Heart right ventricle (tissue), 16 donors: Measurements from ENCODE around the gene TNK2. TPM values are rescaled to one million over a fixed set of nuclear protein-coding genes. Genes with fewer than 3 reads are reported as not detected.
"Not testable (repeated sequence)": the region's sequence is repeated elsewhere in the genome, so short reads cannot be mapped to it uniquely, and the experiment has no call there.

Experiments
- ATAC-seq, 8 donors: fragments of 200-7000 bp; cut with Tn5 transposase; one replicate each; pipeline ENCODE4 v1.9.1; 2020; ENCODE audit warnings: mild to moderate bottlenecking in 8 of 8, moderate library complexity in 8 of 8, moderate number of reproducible peaks in 1 of 8
- DNase-seq, 2 donors: peaks; one replicate each; pipeline ENCODE4 v3.0.0-alpha.2; 2020
- H3K27ac ChIP-seq, 10 donors: fragments of 200-600 bp; sonication (generic) in 2 of 10; one replicate each; pipeline versions ENCODE4 v1.5.0 to v1.8.0; 2020 to 2022; ENCODE audit warnings: mild to moderate bottlenecking in 3 of 10
- H3K27me3 ChIP-seq, 7 donors: fragments of 200-600 bp; one replicate each; pipeline ENCODE4 v1.8.0; 2021 to 2022; ENCODE audit warnings: mild to moderate bottlenecking in 2 of 7
- H3K36me3 ChIP-seq, 9 donors: fragments of 200-600 bp; sonication (generic) in 1 of 9; one replicate each; pipeline versions ENCODE4 v1.5.0 to v1.8.0; 2020 to 2022; ENCODE audit warnings: mild to moderate bottlenecking in 2 of 9
- H3K4me1 ChIP-seq, 9 donors: fragments of 200-600 bp; sonication (generic) in 1 of 9; one replicate each; pipeline versions ENCODE4 v1.5.0 to v1.8.0; 2020 to 2022; ENCODE audit warnings: mild to moderate bottlenecking in 4 of 9
- H3K4me3 ChIP-seq, 10 donors: fragments of 200-600 bp; sonication (generic) in 2 of 10; one replicate each; pipeline versions ENCODE4 v1.5.0 to v1.8.0; 2020 to 2022; ENCODE audit warnings: mild to moderate bottlenecking in 7 of 10, moderate library complexity in 2 of 10
- H3K9me3 ChIP-seq, 11 donors: fragments of 200-600 bp in 10 of 11; sonication (generic) in 2 of 11; one replicate each; pipeline versions ENCODE4 v1.5.0 to v1.8.0; 2013 to 2022; ENCODE audit warnings: mild to moderate bottlenecking in 2 of 11, control low read depth in 1 of 11, moderate library complexity in 1 of 11
- WGBS, 2 donors: extraction: QIAGEN DNeasy Blood & Tissue Kit; methylation state at CpG; one replicate each; pipeline ENCODE4 v1.1.7; 2013; ENCODE audit warnings: inconsistent platforms in 1 of 2; 5-methylcytosine and 5-hydroxymethylcytosine counted together
- intact Hi-C, 10 donors: fragments of 100-400 bp; cut with DNase I; formaldehyde crosslinking; loops; one replicate each; pipeline versions ENCODE4 v1.11.1 to v1.14.2; 2022
- polyA plus RNA-seq, 2 donors: library from polyadenylated mRNA; stranded (reverse); fragments of 200-250 nt; gene quantifications; one replicate each; pipeline ENCODE4 v1.2.3, GENCODE V29; 2013
- total RNA-seq, 10 donors: library from RNA; stranded (reverse); fragmentation: NEBNext Ultra II Directional in 3 of 10; extraction: Animal tissue kit (Norgen Biotek cat#: 25700) in 3 of 10; gene quantifications; one replicate each; pipeline versions ENCODE4 v1.2.1 to v1.2.4, GENCODE V29; 2021 to 2023
- TF ChIP-seq, protein P1 (sequence below), 9 donors: fragments of 200-600 bp; sonication (generic) in 2 of 9; IDR thresholded peaks; one replicate each; pipeline versions ENCODE4 v1.5.0 to v1.8.0; 2021 to 2022; ENCODE audit warnings: antibody characterized with exemption in 9 of 9, mild to moderate bottlenecking in 5 of 9, moderate library complexity in 1 of 9
- donor health status: Arrhythmogenic right ventricular cardiomyopathy.
- donor health status: ischemic (EF 13 %, LVEDD 7.1; RV severe dilation, severe dysfunction).
- donor health status: healthy with polysubstance abuse.
- donor health status: DM: no; HTN: yes; CAD: no.
- donor health status: DM: no; HTN: no; CAD: no.
- donor health status: ischemic (EF 25% LVEDD 6.9; RV normal size, moderate dysfunction).
- donor health status: ischemic (EF 25% LVEDD 5.7; RV mildly dilated, moderate dysfunction).
- donor health status: healthy.
- donor health status: DM: yes; HTN: yes; CAD: no.
- donor health status: Ischemic cardiomyopathy.
- donor health status: ischemic (EF 35%, LVEDD 5.7; RV mildly dilated, moderate dysfunction).
- donor health status: nonischemic (EF 11% LVEDD 7.7; RV severe dilation, severe dysfunction).
- donor health status: DM: yes; HTN: yes; CAD: no.
- donor health status: PGD.
- donor health status: ischemic (EF 29% LVEDD 5.4; RV normal size, mild dysfunction).
- donor health status: nonischemic (EF 23%, LVEDD 6.1; RV moderate dilation, normal function).

The TNK2 gene
- total and polyA plus RNA-seq, 12 donors = 17.6 to 48.3 (median 32.5) TPM

DNA sequence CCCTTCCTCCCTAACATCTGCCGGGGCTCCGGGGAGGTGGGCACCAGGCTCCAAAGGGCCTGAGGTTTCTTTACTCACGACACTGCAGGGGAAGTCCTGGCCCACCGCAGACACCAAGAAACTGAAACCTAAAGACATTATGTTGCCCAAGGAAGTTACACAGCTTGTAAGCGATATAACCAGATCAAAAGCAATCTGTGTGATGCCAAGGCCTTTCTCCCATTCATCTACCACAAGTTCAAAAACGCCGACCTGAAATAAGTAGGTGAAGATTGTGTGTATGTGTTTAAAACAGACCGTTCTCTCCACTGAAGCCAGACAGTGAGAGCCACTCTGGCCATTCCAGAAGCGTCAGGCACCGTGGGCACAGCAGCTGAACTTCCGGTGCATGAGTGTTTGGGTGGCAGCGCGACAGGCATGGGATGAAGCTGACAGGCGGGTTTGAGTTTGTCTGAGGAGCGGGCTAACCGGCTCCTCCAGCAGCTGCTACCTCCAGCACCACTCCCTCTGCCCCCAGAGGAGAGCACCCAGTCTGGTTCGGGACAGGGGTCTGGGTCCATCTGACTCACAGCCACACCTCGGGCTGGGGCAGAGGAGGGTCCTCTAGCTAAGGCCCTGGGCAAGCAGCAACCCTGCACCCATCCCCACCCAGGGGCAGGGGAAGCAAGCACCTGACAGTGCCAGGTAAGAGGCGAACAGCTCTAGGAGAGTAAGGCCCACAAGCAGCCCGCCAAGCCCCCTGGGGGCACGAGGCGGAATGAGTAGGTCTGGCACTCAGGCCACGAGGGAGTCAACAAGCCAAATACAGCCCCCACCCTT lies 1.3 kb downstream of the TNK2 start:
- H3K36me3 ChIP-seq = no peaks in the 10 kb centered on the region
- H3K4me3 ChIP-seq = peak overlapping the region in 7 of 10 donors; percentile 58 to 70 (median 65)
- TF ChIP-seq, protein P1, sequence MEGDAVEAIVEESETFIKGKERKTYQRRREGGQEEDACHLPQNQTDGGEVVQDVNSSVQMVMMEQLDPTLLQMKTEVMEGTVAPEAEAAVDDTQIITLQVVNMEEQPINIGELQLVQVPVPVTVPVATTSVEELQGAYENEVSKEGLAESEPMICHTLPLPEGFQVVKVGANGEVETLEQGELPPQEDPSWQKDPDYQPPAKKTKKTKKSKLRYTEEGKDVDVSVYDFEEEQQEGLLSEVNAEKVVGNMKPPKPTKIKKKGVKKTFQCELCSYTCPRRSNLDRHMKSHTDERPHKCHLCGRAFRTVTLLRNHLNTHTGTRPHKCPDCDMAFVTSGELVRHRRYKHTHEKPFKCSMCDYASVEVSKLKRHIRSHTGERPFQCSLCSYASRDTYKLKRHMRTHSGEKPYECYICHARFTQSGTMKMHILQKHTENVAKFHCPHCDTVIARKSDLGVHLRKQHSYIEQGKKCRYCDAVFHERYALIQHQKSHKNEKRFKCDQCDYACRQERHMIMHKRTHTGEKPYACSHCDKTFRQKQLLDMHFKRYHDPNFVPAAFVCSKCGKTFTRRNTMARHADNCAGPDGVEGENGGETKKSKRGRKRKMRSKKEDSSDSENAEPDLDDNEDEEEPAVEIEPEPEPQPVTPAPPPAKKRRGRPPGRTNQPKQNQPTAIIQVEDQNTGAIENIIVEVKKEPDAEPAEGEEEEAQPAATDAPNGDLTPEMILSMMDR (IDR thresholded peaks at IDR 0.05) = no peak
- H3K27ac ChIP-seq = peak overlapping the region in 8 of 10 donors; percentile 15 to 87 (median 47)
- DNase-seq (peak in 1 of 2 donors; percentile 41), ATAC-seq (peak in 5 of 8 donors; percentile 25 to 50 (median 36))
- no peaks in the 10 kb centered on the region for H3K9me3 ChIP-seq
- 62 to 71% methylated on average over 23 of the region's 23 CpGs for WGBS, 2 donors
- intact Hi-C loops = no loop called here
- peaks cover 12 to 75% (median 30%) of the 10 kb centered on the region in 9 donors for H3K4me1 ChIP-seq
- no peaks in the 10 kb centered on the region for H3K27me3 ChIP-seq

DNA sequence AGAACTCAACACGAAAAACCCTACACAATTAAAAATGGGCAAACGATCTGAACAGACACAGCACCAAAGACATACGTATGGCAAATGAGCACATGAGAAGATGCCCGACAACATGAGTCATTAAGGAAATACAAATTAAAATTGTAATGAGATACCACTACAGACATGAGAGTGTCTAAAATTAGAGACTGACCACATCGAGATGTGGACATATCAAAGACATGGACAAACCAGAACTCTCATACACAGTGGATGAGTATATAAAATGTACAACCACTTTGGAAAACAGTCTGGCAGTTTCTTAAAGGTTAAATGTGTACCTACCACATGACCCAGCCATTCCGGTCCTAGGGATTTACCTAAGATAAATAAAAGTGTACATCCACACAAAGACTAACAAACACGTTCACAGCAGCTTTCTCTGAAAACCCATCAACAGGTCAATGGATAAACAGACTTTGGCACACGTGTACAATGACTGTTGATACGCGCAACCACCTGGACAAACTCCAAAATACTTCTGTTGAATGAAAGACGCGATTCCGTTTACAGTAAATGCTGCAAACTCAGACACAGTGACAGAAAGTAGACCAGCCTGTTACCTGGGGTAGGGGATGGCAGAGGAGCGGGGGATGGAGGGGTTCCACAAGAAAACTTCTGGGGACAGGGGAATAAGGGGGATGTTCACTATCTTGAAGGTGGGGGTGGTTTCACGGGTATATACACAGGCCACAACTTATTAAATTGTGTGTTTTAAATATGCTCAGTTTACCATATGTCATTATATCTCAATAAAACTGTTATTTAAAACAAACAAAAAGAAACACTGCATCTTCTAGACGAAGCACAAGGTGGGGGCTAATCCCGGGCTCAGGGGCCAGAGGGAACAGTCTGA lies 2.1 kb downstream of the TNK2 start:
- H3K27me3 ChIP-seq = no peaks in the 10 kb centered on the region
- WGBS, 2 donors = 57 to 65% methylated on average over 17 of the region's 17 CpGs
- ATAC-seq (no peak), DNase-seq (no peak)
- H3K4me3 ChIP-seq = peak overlapping the region in 3 of 10 donors; percentile 62 to 70 (median 66)
- TF ChIP-seq, protein P1 (IDR thresholded peaks at IDR 0.05) = no peak
- peak overlapping the region in 5 of 10 donors; percentile 38 to 87 (median 54) for H3K27ac ChIP-seq
- H3K9me3 ChIP-seq = no peaks in the 10 kb centered on the region
- intact Hi-C loops = no loop called here
- H3K4me1 ChIP-seq = peaks cover 12 to 84% (median 37%) of the 10 kb centered on the region in 9 donors
- no peaks in the 10 kb centered on the region for H3K36me3 ChIP-seq

DNA sequence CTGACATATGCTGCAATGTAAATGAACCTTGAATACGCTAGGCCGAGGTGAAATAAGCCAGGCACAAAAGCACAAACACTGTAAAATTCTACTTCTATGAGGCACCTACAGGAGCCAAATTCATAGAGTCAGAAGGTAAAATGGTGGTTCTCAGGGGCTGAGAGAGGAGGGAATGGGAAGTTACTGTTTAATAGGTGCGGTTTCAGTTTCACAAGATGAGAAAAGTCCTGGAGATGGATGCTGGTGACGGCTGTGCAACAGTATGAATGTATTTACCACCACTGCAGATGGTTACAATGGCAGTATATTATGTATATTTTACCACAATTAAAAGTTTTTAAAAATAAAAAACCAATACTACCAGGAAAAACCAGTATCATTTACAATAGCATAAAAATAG lies 4.0 kb downstream of the TNK2 start:
- Histone ChIP-seq H3K9me3 (no peaks in the 10 kb centered on the region), H3K27me3 (no peaks in the 10 kb centered on the region), H3K27ac (peak overlapping the region in 1 of 10 donors; percentile 83), H3K4me1 (peaks cover 9 to 91% (median 32%) of the 10 kb centered on the region in 9 donors), H3K4me3 (no peak overlapping the region), H3K36me3 (no peaks in the 10 kb centered on the region)
- no peak for DNase-seq
- 94 to 95% methylated on average over 4 of the region's 4 CpGs for WGBS, 2 donors
- no peak for ATAC-seq
- intact Hi-C loops = no loop called here
- TF ChIP-seq, protein P1 (IDR thresholded peaks at IDR 0.05) = no peak

DNA sequence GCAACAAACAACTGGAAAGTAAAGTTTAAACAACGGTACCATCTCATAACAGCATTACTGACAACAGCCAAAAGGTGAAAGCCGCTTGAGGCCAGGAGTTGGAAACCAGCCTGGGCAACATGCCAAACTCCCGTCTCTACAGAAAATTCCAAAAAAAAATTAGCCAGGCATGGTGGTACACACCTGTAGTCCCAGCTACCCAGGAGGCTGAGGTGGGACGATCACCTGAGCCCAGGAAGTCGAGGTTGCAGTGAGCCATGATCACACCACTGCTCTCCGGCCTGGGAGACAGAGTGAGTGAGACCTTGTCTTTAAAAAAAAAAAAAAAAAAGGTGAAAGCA lies 4.4 kb downstream of the TNK2 start:
- DNase-seq = no peak
- no peaks in the 10 kb centered on the region for H3K27me3 ChIP-seq
- H3K4me3 ChIP-seq = no peak overlapping the region
- no peaks in the 10 kb centered on the region for H3K9me3 ChIP-seq
- intact Hi-C loops = no loop called here
- WGBS, 2 donors = 80 to 82% methylated on average over 6 of the region's 6 CpGs
- no peaks in the 10 kb centered on the region for H3K36me3 ChIP-seq
- H3K27ac ChIP-seq = peak overlapping the region in 1 of 10 donors; percentile 83
- ATAC-seq = no peak
- H3K4me1 ChIP-seq = peaks cover 9 to 94% (median 31%) of the 10 kb centered on the region in 9 donors
- TF ChIP-seq, protein P1 (IDR thresholded peaks at IDR 0.05) = no peak

DNA sequence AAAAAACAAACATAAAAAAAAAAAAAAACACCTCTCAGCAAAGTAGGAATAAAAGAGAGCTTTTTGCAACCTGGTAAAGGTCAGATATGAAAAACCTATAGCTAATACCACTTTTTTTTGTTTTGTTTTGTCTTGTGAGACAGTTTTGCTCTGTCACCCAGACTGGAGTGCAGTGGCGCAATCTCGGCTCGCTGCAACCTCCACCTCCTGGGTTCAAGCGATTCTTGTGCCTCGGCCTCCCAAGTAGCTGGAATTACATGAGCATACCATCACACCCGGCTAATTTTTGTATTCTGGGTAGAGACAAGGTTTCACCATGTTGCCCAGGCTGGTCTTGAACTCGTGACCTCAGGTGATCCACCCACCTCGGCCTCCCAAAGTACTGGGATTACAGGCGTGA lies 5.7 kb downstream of the TNK2 start:
- H3K4me1 ChIP-seq = peaks cover 0 to 91% (median 20%) of the 10 kb centered on the region in 9 donors
- DNase-seq, H3K27me3 ChIP-seq, H3K9me3 ChIP-seq, intact Hi-C loops, ATAC-seq, H3K4me3 ChIP-seq, H3K36me3 ChIP-seq: not testable (repeated sequence)
- 92% methylated on average over 9 of the region's 9 CpGs for WGBS, 2 donors
- H3K27ac ChIP-seq = peak overlapping the region in 1 of 10 donors; percentile 83

DNA sequence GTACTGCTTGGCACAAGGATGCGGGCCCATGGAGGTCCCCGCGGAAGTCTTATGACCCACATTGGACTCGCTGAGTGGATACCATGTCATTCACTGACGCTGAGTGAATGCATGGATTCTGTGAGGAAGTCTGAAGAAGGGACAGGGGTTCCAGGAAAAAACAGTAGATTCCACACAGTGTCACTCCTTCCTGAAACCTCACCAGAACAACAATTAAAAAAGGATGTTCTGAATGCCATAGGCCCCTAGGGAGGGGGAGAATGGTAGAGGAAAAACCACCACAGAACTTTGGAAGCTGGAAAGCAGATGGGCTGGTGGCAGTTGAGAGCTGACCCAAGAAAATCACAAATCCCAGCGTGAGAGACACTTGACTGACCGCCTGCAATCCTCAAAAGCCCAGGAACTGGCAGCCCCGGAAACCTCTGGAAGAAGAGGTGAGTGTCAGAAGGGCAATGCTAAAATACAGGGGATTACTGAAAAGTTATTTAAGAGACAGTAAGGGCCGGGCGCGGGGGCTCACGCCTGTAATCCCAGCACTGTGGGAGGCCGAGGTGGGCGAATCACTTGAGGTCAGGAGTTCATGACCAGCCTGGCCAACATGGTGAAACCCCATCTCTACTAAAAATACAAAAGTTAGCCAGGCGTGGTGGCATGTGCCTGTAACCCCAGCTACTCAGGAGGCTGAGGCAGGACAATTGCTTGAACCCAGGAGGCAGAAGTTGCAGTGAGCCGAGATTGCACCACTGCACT lies 6.3 kb downstream of the TNK2 start:
- DNase-seq, H3K27me3 ChIP-seq, H3K4me3 ChIP-seq, H3K36me3 ChIP-seq, ATAC-seq, intact Hi-C loops, H3K9me3 ChIP-seq: not testable (repeated sequence)
- Histone ChIP-seq H3K4me1 (peaks cover 1 to 90% (median 19%) of the 10 kb centered on the region in 9 donors), H3K27ac (peak overlapping the region in 1 of 10 donors; percentile 83)
- 87 to 88% methylated on average over 16 of the region's 16 CpGs for WGBS, 2 donors
